Mammary epithelial cell (primary cell): ENCODE results near the gene ZNF362.

Source experiments
- EZH2 ChIP-seq: IDR thresholded peaks from 2 replicates; pipeline ENCODE4 v1.6.1; 2012; ENCODE audit warnings: low read length, inconsistent platforms, borderline replicate concordance
- TF ChIP-seq, protein P1 (sequence below), 2 donors: IDR thresholded peaks in 1 of 2; conservative IDR thresholded peaks in 1 of 2; 2 replicates each; pipeline ENCODE4 v1.5.1; 2011 to 2012; ENCODE audit warnings: inconsistent platforms in 2 of 2, low read length in 2 of 2, mild to moderate bottlenecking in 2 of 2, control low read depth in 1 of 2, low read depth in 1 of 2; ENCODE audit not compliant: insufficient read depth in 1 of 2; ENCODE audit errors: extremely low read depth in 1 of 2

DNA sequence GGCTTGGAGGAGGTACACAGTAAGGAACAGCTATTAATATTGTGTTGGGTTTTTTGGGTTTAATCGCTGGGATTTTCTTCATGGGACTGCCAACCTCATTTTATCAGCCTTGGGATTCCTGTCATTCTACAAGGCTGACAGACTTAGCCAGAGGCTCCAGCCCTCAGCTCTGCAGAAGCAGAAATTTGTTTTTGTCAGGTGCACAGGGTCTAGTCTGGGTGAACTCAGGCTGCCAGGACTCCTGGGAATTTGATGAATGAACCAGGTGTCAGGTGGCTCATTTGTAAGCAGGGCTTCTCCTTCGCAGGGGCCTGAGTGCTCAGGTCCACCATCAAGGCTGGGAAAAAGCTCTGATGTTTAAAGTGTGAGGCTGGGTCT is 11.5 kb upstream of the ZNF362 start:
- TF ChIP-seq, protein P1, sequence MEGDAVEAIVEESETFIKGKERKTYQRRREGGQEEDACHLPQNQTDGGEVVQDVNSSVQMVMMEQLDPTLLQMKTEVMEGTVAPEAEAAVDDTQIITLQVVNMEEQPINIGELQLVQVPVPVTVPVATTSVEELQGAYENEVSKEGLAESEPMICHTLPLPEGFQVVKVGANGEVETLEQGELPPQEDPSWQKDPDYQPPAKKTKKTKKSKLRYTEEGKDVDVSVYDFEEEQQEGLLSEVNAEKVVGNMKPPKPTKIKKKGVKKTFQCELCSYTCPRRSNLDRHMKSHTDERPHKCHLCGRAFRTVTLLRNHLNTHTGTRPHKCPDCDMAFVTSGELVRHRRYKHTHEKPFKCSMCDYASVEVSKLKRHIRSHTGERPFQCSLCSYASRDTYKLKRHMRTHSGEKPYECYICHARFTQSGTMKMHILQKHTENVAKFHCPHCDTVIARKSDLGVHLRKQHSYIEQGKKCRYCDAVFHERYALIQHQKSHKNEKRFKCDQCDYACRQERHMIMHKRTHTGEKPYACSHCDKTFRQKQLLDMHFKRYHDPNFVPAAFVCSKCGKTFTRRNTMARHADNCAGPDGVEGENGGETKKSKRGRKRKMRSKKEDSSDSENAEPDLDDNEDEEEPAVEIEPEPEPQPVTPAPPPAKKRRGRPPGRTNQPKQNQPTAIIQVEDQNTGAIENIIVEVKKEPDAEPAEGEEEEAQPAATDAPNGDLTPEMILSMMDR (conservative IDR thresholded peaks at IDR 0.05 in 1 of 2, IDR thresholded peaks at IDR 0.05 in 1 of 2; ENCODE audit: extremely low read depth in 1 of 2, insufficient read depth in 1 of 2, low read depth in 1 of 2, low read length in 2 of 2), result no peak
- TF ChIP-seq EZH2, result no peak
